ENCODE measurements around the gene CDH23. TPM values are rescaled to one million over a fixed set of nuclear protein-coding genes. Genes with fewer than 3 reads are reported as not detected.

CDH23 gene
- total RNA-seq, 1 donor from 2014 or later: 4.5 TPM

GRCh38 chr10:71788954-71789353, 392.2 kb downstream of the CDH23 start:
- H3K9me3 ChIP-seq (replicated peaks): no peaks in the 10 kb centered on the region
- no peaks in the 10 kb centered on the region for H3K36me3 ChIP-seq
- H3K27me3 ChIP-seq (ENCODE audit: low read depth): no peaks in the 10 kb centered on the region
- no peak overlapping the region for H3K4me3 ChIP-seq
- no peak for DNase-seq
- no peaks in the 10 kb centered on the region for H3K4me1 ChIP-seq
- intact Hi-C loops (cut with micrococcal nuclease): no loop called here
- TF ChIP-seq CTCF (IDR thresholded peaks at IDR 0.05; ENCODE audit: borderline replicate concordance): no peak
- H3K27ac ChIP-seq (replicated peaks): no peak overlapping the region

GRCh38 chr10:71789871-71790270, 393.2 kb downstream of the CDH23 start:
- no peak overlapping the region for H3K4me3 ChIP-seq
- no peaks in the 10 kb centered on the region for H3K9me3 ChIP-seq (replicated peaks)
- H3K36me3 ChIP-seq: no peaks in the 10 kb centered on the region
- no peaks in the 10 kb centered on the region for H3K4me1 ChIP-seq
- TF ChIP-seq CTCF (IDR thresholded peaks at IDR 0.05; ENCODE audit: borderline replicate concordance): no peak
- DNase-seq: no peak
- H3K27me3 ChIP-seq (ENCODE audit: low read depth): no peaks in the 10 kb centered on the region
- intact Hi-C loops (cut with micrococcal nuclease): no loop called here
- H3K27ac ChIP-seq (replicated peaks): no peak overlapping the region

GRCh38 chr10:71790749-71791440, 394.2 kb downstream of the CDH23 start:
- Histone ChIP-seq H3K4me1 (no peaks in the 10 kb centered on the region), H3K36me3 (no peaks in the 10 kb centered on the region), H3K4me3 (no peak overlapping the region), H3K27ac (replicated peaks) (no peak overlapping the region), H3K9me3 (replicated peaks) (no peaks in the 10 kb centered on the region), H3K27me3 (ENCODE audit: low read depth) (no peaks in the 10 kb centered on the region)
- no peak for TF ChIP-seq CTCF (IDR thresholded peaks at IDR 0.05; ENCODE audit: borderline replicate concordance)
- no peak for DNase-seq
- intact Hi-C loops (cut with micrococcal nuclease): no loop called here

- no peaks in the 10 kb centered on the region for H3K36me3 ChIP-seq
- DNase-seq: no peak
- TF ChIP-seq CTCF (IDR thresholded peaks at IDR 0.05; ENCODE audit: borderline replicate concordance): no peak
- H3K4me1 ChIP-seq: no peaks in the 10 kb centered on the region
- no peak overlapping the region for H3K4me3 ChIP-seq
- H3K9me3 ChIP-seq (replicated peaks): no peaks in the 10 kb centered on the region
- intact Hi-C loops (cut with micrococcal nuclease): no loop called here
- no peak overlapping the region for H3K27ac ChIP-seq (replicated peaks)
- H3K27me3 ChIP-seq (ENCODE audit: low read depth): no peaks in the 10 kb centered on the region
Observed at GRCh38 chr10:71795248-71795647, 398.5 kb downstream of the CDH23 start.

GRCh38 chr10:71796749-71797405, 400.2 kb downstream of the CDH23 start:
- TF ChIP-seq CTCF (IDR thresholded peaks at IDR 0.05; ENCODE audit: borderline replicate concordance): no peak

More at GRCh38 chr10:71796749-71797405, 400.2 kb downstream of the CDH23 start:
- Histone ChIP-seq H3K27me3 (ENCODE audit: low read depth) (no peaks in the 10 kb centered on the region), H3K4me1 (no peaks in the 10 kb centered on the region), H3K27ac (replicated peaks) (no peak overlapping the region), H3K4me3 (no peak overlapping the region), H3K9me3 (replicated peaks) (no peaks in the 10 kb centered on the region), H3K36me3 (no peaks in the 10 kb centered on the region)
- no peak for DNase-seq
- intact Hi-C loops (cut with micrococcal nuclease): no loop called here
